HG03095 (cell line): ENCODE data around the gene RNF113B.
A peak's percentile ranks its signal among the peaks of the same experiment; 100 is the strongest.

Experiments used
- ATAC-seq: cut with Tn5 transposase; IDR thresholded peaks from one replicate; pipeline ENCODE4 v1.9.1; 2021; ENCODE audit warnings: moderate library complexity; ENCODE audit not compliant: unreplicated experiment

Gene RNF113B

DNA sequence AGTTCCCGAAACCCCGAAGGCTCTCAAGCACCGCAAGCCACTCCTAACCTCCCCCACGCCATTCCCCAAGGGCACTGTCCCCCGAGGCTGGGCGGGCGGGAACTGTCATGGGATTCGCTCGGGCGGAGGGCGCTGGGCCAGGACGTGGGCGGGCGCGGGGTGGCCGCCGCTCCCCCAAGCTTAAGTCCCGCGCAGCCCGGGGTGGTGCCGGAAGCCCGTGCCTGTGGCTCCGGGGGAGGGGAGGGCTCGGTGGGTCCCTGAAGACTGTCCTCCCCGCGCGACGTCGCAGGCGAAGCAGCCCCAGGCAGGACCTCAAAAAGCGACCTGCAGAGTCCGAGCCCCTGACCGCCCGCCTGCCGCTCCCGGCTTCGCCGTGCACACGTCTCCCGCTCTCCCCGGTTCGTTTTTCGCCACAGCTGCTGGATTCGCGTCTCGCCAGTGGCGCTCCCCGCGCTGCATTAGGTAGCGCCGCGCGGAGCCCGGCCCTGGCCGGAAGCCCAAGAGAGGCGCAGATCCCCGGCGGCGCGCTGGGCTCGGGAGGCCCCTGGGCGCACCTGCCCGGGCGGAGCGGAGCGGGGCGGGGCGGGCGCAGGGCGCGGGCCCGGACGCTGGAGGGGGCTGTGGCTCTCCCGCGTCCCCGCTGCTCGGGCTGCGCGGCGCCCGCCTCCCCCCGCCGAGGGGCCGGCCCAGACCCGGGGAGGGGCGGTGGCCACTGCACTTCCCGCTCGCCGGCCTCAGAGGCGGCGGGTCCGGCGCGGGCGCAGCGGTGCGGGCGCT is 34.5 kb downstream of the RNF113B start, which contains the start of gene FARP1:
Gene FARP1 (plus strand): TSS at position 715 of the 777 bp plus-strand sequence. CDS start 70,149 bp downstream, outside the sequence.
- peak; percentile 82 for ATAC-seq

DNA sequence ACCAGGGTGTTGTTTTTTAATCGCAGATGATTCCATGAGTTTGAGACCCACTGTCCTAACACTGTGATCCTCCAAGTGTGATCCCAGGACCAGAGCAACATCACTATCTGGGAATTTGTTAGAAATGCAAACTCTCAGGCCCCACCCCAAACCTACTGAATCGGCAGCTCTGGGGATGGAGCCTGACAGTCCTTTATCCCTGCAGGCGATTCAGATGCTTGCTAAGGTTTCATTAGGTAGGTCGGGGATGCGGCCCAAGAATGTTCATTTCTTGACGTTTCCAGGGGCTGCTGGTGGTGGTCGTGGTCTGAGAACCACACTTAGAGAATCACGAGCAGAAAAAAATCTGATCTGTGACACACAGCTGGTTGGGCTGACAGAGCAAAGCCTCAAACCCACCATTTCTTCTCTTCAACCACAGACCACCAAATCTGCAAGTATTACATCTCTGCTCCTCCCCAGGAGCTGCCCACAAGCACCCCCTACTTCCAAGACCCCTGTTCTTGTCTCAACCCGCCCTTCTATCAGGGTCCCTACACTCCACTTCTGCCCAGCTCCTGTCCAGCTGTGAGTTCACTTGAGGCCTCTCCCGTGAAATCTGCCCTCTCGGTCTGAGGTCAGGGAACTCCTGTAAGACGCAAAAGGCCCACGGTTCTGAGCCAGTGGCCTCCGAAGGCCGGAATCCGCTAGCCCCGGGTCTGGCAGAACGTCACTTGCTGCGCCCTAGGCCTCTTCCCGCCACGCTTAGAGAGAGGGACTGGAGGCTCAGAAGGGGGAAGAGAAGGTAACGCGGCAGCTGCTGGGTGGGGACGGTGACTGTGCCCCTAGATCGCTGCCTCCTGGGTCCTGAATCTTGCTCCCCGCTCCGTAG is 35.3 kb downstream of the RNF113B start:
- ATAC-seq = no peak

DNA sequence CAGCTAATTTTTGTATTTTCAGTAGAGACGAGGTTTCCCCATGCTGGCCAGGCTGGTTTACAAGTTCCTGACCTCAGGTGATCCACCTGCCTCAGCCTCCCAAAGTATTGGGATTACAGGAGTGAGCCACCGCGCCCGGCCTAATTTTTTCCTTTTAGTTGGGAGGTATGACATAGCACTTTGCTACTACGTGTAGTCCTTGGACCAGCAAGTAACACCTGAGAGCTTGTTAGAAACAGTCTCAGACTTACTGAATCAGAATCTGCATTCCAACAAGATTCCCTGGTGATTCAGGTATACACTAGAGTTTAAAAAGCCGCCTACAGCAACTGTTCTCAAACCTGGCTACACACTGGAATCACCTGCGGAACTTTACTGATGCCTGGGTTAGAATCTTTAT is 36.0 kb downstream of the RNF113B start:
- no peak for ATAC-seq

DNA sequence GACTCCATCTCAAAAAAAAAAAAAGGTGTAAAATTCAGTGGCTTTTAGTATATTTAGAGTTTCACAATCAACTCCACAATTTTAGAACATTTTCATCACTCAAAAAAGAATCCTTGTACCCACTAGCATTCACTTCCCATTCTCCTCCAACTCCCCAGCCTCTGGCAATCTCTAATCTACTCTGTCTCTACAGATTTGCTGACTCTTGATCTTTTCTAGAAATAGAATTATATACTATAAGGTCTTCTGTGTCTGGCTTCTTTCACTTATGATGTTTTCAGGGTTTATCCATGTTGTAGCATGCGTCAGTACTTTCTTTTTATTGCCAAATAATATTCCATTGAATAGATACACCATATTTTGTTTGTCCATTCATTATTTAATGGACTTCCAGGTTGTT is 42.2 kb downstream of the RNF113B start:
- ATAC-seq = no peak

DNA sequence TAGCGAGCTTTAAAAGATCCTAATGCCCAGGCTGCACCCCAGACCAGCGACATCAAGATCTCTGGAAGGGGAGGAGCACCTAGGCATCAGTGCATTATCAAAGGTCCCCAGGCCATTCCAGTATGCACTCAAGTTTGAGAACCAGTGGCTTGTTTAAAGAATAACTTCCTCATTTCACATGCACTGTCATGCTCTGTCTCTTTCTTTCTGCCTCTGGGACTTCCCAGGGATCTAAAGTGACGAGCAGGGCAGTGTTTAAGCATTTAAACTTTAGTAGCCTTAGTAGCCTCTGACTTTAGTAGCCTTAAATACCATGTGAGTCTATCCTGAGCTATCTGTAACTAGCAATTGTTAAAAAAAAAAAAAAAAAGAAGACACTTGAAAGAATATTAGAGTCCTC is 43.1 kb downstream of the RNF113B start:
- peak; percentile 91 for ATAC-seq

DNA sequence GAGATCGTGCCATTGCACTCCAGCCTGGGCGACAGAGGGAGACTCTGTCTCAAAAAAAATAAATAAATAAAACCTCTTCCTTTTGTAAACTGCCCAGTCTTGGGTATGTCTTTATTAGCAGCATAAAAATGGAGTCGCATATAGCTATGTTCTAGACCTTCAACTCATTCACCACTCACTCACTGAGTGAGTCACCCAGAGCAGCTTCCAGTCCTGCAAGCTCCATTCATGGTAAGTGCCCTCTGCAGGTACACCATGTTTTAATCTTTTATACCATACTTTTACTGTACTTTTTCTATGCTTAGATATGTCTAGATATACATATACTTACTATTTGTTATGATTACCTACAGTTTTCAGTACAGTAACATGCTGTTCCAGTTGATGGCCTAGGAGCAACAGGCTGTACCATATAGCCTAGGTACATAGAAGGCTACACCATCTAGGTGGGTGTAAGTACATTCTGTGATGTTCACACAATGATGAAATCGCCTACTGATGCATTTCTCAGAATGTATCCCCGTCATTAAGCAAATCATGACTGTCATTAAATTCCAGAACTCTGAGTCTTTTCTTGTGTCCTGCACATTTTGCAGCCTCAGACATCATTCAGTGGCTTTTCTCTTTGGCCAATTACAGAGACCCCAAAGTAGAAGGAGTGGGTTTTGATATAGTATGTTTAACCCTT is 47.9 kb downstream of the RNF113B start:
- no peak for ATAC-seq
